Uterus (tissue), 4 donors: ENCODE data around the gene MTCL1. TPM values are rescaled to one million over a fixed set of nuclear protein-coding genes. Genes with fewer than 3 reads are reported as not detected.

Experiments used
- DNase-seq, 2 donors: peaks; one replicate each; pipeline ENCODE4 v3.0.0-alpha.2; 2019 to 2020
- H3K27ac ChIP-seq, 2 donors: fragments of 200-600 bp; sonication (generic); 1 replicate in 1 of 2; 2 replicates in 1 of 2; pipeline ENCODE4 v1.5.1; 2016 to 2018
- H3K27me3 ChIP-seq, 2 donors: fragments of 200-600 bp; sonication (generic); one replicate each; pipeline ENCODE4 v1.5.1; 2018 to 2019; ENCODE audit warnings: control low read depth in 1 of 2
- H3K36me3 ChIP-seq, 2 donors: fragments of 200-600 bp; sonication (generic); one replicate each; pipeline ENCODE4 v1.5.1; 2019; ENCODE audit warnings: control low read depth in 1 of 2
- H3K4me1 ChIP-seq, 2 donors: fragments of 200-600 bp; sonication (generic); one replicate each; pipeline ENCODE4 v1.5.1; 2018 to 2019; ENCODE audit warnings: control low read depth in 1 of 2
- H3K4me3 ChIP-seq, 2 donors: fragments of 200-600 bp; sonication (generic); 1 replicate in 1 of 2; 2 replicates in 1 of 2; pipeline ENCODE4 v1.5.1; 2018 to 2019; ENCODE audit warnings: mild to moderate bottlenecking in 1 of 2
- H3K9me3 ChIP-seq, 2 donors: fragments of 200-600 bp; sonication (generic); one replicate each; pipeline ENCODE4 v1.5.1; 2019; ENCODE audit warnings: control low read depth in 1 of 2
- CTCF ChIP-seq, 4 experiments: fragments of 200-600 bp in 2 of 4; fragments of 450-650 bp in 2 of 4; sonication (generic) in 2 of 4; IDR thresholded peaks; one replicate each; pipeline ENCODE4 v1.5.1; 2016 to 2019; ENCODE audit warnings: antibody characterized with exemption in 4 of 4, mild to moderate bottlenecking in 2 of 4, moderate library complexity in 1 of 4
- POLR2A ChIP-seq, 2 donors: fragments of 450-650 bp; IDR thresholded peaks; one replicate each; pipeline ENCODE4 v1.6.1; 2016; ENCODE audit warnings: antibody characterized with exemption in 2 of 2, mild to moderate bottlenecking in 1 of 2, moderate library complexity in 1 of 2
- intact Hi-C: fragments of 100-400 bp; cut with DNase I; formaldehyde crosslinking; loops from one replicate; pipeline ENCODE4 v1.15.1; 2023; ENCODE audit warnings: low total_unique reads
- total RNA-seq, 4 donors: library from RNA; depleted of rRNA in 3 of 4; stranded (reverse); fragments of >200 nt in 3 of 4; gene quantifications; one replicate each; pipeline versions ENCODE4 v1.1.0 to v1.2.4, GENCODE V29; 2014 to 2023
- donor health status: DM: yes; HTN: yes; CAD: no.

MTCL1 gene
- total RNA-seq, 4 donors from 2014 or later, result 8.8 to 25.9 (median 11.0) TPM; not detected in 1

- peak overlapping the region; percentile 36 to 60 for H3K4me3 ChIP-seq
- no peaks in the 10 kb centered on the region for H3K27me3 ChIP-seq
- intact Hi-C loops, result no loop called here
- H3K36me3 ChIP-seq, result no peaks in the 10 kb centered on the region
- peak in 1 of 2 donors; percentile 22 for DNase-seq
- H3K4me1 ChIP-seq, result peaks cover 0 to 4% of the 10 kb centered on the region in 2 donors
- peak overlapping the region; percentile 77 to 81 for H3K27ac ChIP-seq
- TF ChIP-seq POLR2A (IDR thresholded peaks at IDR 0.05) (no peak), CTCF (IDR thresholded peaks at IDR 0.05) (no peak)
- no peaks in the 10 kb centered on the region for H3K9me3 ChIP-seq
These were observed 820 bp downstream of the MTCL1 start for GRCh38 chr18:8705961-8706790.

- Histone ChIP-seq H3K4me1 (peaks cover 0 to 4% of the 10 kb centered on the region in 2 donors), H3K36me3 (no peaks in the 10 kb centered on the region), H3K27me3 (no peaks in the 10 kb centered on the region), H3K27ac (peak overlapping the region; percentile 77 to 81), H3K9me3 (no peaks in the 10 kb centered on the region), H3K4me3 (peak overlapping the region; percentile 36 to 60)
- DNase-seq, result peak; percentile 33 to 51
- intact Hi-C loops, result no loop called here
- TF ChIP-seq POLR2A (IDR thresholded peaks at IDR 0.05) (no peak), CTCF (IDR thresholded peaks at IDR 0.05) (peak in 2 of 4 experiments; percentile 8 to 26)
These were observed 1.6 kb downstream of the MTCL1 start for GRCh38 chr18:8706791-8707555.

DNA sequence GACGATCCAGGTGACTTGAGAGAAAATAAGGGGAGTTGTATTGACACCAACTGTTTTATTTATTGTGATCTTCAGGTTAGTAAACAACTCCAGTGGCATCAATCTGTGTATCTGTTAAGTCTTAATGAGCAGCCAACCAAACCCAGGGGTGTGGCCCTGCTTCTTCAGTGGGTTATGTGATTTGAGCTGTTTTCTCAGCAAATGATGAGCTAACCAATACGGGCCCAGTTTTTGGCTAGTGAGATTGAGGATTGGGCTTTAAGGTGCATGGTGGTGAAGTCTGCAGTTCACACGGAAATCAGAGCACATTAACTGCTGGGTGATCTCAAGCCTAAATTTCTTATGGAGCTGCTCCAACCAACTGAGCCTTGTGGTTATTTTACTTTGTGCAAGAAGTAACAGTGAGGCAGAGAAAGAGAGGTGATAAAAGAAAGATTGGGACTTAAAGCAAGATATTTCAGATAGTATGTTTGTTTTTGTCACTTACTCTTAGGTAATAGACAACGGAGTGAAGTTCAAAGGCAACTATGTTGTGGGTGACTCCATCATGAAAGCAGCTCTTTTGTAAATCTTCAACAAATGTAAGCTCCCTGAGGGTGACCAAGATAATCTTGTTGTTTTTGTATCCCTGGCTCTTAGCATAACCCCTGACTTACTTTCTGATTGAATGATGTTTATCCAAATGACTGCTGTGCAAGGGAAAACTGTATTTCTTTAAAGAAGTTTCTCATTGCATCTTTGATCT is 2.4 kb downstream of the MTCL1 start:
- peak overlapping the region; percentile 77 to 81 for H3K27ac ChIP-seq
- intact Hi-C loops, result no loop called here

GRCh38 chr18:8708670-8709069 is 3.3 kb downstream of the MTCL1 start:
- H3K4me1 ChIP-seq, result peaks cover 0 to 4% of the 10 kb centered on the region in 2 donors
- no peaks in the 10 kb centered on the region for H3K27me3 ChIP-seq
- intact Hi-C loops, result no loop called here
- no peak overlapping the region for H3K27ac ChIP-seq
- H3K9me3 ChIP-seq, result no peaks in the 10 kb centered on the region
- TF ChIP-seq CTCF (IDR thresholded peaks at IDR 0.05) (no peak), POLR2A (IDR thresholded peaks at IDR 0.05) (no peak)
- no peaks in the 10 kb centered on the region for H3K36me3 ChIP-seq
- no peak for DNase-seq
- no peak overlapping the region for H3K4me3 ChIP-seq

More for the DNA sequence above, 2.4 kb downstream of the MTCL1 start:
- H3K27me3 ChIP-seq, result no peaks in the 10 kb centered on the region
- no peak for DNase-seq
- H3K36me3 ChIP-seq, result no peaks in the 10 kb centered on the region
- peak overlapping the region in 1 of 2 donors; percentile 36 for H3K4me3 ChIP-seq
- no peak for TF ChIP-seq CTCF (IDR thresholded peaks at IDR 0.05)
- no peak for TF ChIP-seq POLR2A (IDR thresholded peaks at IDR 0.05)
- no peaks in the 10 kb centered on the region for H3K9me3 ChIP-seq
- peaks cover 0 to 4% of the 10 kb centered on the region in 2 donors for H3K4me1 ChIP-seq
